ENCODE data around the gene MAEA. TPM values are rescaled to one million over a fixed set of nuclear protein-coding genes. Genes with fewer than 3 reads are reported as not detected.
A peak's percentile ranks its signal among the peaks of the same experiment; 100 is the strongest.

MAEA gene
- total and polyA plus RNA-seq, 9 of the 15 experiments (the other 6 are each of a cell fraction or from before 2014, with no cell fraction given), result 2.1 to 86.5 (median 45.0) TPM

DNA sequence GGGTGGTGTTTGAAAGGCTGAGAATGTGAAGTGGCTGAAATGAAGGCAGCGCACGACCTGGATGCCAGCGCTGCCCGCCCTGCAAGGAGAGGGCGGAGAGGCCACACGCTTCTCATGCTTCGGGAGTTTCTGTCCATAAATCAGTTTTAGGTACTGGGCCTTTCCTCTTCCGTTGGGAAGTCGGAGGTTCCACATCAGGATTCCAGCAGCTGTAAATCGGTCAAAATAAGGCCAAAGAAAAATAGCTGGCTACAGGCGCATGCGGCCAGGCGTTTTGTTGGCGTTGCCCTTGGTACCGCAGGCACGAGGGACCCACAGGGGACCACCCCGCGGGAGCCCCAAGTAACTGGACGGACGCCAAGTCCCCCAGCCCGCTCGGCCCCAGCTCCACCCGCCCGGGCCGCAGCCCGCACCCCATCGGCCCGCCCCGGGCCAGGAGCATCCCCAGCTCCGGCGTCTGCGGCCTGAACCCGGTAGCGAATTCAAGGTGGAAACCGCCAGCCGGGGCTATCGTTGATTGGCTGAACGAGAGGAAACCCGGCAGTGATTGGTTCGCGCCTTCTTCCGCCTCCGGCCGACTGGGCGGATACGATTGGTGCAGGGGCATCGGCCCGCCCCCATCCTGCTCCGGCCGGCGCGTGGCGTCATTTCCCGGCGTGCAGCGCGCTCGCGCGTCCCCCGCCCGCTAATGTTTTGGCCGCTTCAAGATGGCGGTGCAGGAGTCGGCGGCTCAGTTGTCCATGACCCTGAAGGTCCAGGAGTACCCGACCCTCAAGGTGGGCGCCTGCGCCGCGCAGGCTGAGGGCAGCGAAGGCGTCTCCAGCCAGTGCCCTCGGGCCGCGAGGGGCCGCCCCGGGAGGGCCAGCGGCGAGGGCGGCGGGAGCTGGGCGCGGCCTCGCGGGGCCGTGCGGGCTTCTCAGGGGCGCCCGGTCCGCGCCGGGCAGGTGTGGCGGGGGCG is at the start of gene MAEA (continued):
- TF ChIP-seq, protein P1, sequence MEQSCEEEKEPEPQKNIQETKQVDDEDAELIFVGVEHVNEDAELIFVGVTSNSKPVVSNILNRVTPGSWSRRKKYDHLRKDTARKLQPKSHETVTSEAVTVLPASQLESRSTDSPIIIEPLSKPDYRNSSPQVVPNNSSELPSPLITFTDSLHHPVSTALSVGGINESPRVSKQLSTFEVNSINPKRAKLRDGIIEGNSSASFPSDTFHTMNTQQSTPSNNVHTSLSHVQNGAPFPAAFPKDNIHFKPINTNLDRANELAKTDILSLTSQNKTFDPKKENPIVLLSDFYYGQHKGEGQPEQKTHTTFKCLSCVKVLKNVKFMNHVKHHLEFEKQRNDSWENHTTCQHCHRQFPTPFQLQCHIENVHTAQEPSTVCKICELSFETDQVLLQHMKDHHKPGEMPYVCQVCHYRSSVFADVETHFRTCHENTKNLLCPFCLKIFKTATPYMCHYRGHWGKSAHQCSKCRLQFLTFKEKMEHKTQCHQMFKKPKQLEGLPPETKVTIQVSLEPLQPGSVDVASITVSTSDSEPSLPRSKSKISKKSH (CRISPR knock-in tag; IDR thresholded peaks at IDR 0.05), result no peak
- peak in 1 of 2 experiments; percentile 91; a peak in 2 of 4 replicates for TF ChIP-seq HDAC1 (IDR thresholded peaks at IDR 0.05)
- TF ChIP-seq TBL1XR1 (IDR thresholded peaks at IDR 0.05; ENCODE audit: low read length in 2 of 2), result 0 out of 4 replicates have a peak, but pooled peaks of 1 of the 2 experiments have one; percentile 13
- peak; percentile 45; the same call in 1 of the 2 replicates for TF ChIP-seq EGR1 (conservative IDR thresholded peaks at IDR 0.05)
- peak; percentile 71; the same call in 1 of the 2 replicates for TF ChIP-seq MTA3 (IDR thresholded peaks at IDR 0.05; ENCODE audit: borderline replicate concordance)
- TF ChIP-seq ESRRA (IDR thresholded peaks at IDR 0.05; ENCODE audit: borderline replicate concordance, low read depth), result peak; percentile 66
- peak; percentile 77 for TF ChIP-seq KDM5B (IDR thresholded peaks at IDR 0.05; ENCODE audit: insufficient replicate concordance, low read depth, low read length)
- TF ChIP-seq BHLHE40 (IDR thresholded peaks at IDR 0.05; ENCODE audit: low read length), result no peak
- TF ChIP-seq SP2 (IDR thresholded peaks at IDR 0.05; ENCODE audit: extremely low read depth, low read depth, low read length, poor library complexity, severe bottlenecking), result peak; percentile 75
- TF ChIP-seq CHD4 (IDR thresholded peaks at IDR 0.05; ENCODE audit: insufficient read depth, insufficient replicate concordance, low read depth, low read length, poor library complexity, severe bottlenecking), result no peak
- peak; percentile 94 for TF ChIP-seq RBBP5 (IDR thresholded peaks at IDR 0.05; ENCODE audit: borderline replicate concordance, insufficient read depth, low read length, poor library complexity, severe bottlenecking)
- TF ChIP-seq, protein P2, sequence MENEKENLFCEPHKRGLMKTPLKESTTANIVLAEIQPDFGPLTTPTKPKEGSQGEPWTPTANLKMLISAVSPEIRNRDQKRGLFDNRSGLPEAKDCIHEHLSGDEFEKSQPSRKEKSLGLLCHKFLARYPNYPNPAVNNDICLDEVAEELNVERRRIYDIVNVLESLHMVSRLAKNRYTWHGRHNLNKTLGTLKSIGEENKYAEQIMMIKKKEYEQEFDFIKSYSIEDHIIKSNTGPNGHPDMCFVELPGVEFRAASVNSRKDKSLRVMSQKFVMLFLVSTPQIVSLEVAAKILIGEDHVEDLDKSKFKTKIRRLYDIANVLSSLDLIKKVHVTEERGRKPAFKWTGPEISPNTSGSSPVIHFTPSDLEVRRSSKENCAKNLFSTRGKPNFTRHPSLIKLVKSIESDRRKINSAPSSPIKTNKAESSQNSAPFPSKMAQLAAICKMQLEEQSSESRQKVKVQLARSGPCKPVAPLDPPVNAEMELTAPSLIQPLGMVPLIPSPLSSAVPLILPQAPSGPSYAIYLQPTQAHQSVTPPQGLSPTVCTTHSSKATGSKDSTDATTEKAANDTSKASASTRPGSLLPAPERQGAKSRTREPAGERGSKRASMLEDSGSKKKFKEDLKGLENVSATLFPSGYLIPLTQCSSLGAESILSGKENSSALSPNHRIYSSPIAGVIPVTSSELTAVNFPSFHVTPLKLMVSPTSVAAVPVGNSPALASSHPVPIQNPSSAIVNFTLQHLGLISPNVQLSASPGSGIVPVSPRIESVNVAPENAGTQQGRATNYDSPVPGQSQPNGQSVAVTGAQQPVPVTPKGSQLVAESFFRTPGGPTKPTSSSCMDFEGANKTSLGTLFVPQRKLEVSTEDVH (IDR thresholded peaks at IDR 0.05; ENCODE audit: low read depth, partially characterized antibody), result peak; percentile 77
- TF ChIP-seq ELF1 (tag; IDR thresholded peaks at IDR 0.05), result peak; percentile 97
- peak; percentile 83 for TF ChIP-seq SP1 (CRISPR knock-in tag; IDR thresholded peaks at IDR 0.05)
- TF ChIP-seq POLR2A (conservative IDR thresholded peaks at IDR 0.05), result peak; percentile 94
- peak; percentile 60; the same call in 1 of the 2 replicates for TF ChIP-seq ZNF263 (CRISPR knock-in tag; IDR thresholded peaks at IDR 0.05; ENCODE audit: borderline replicate concordance)
- TF ChIP-seq MYNN (IDR thresholded peaks at IDR 0.05), result 0 out of 2 replicates have a peak, but pooled peaks have one; percentile 18
- no peak for TF ChIP-seq MYNN (CRISPR knock-in tag; IDR thresholded peaks at IDR 0.05)
- no peak for TF ChIP-seq HDAC3 (IDR thresholded peaks at IDR 0.05; ENCODE audit: borderline replicate concordance, partially characterized antibody)
- TF ChIP-seq ELF4 (CRISPR knock-in tag; IDR thresholded peaks at IDR 0.05), result peak; percentile 33; the same call in 1 of the 2 replicates
- TF ChIP-seq, protein P3, sequence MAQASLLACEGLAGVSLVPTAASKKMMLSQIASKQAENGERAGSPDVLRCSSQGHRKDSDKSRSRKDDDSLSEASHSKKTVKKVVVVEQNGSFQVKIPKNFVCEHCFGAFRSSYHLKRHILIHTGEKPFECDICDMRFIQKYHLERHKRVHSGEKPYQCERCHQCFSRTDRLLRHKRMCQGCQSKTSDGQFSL (CRISPR knock-in tag; IDR thresholded peaks at IDR 0.05), result peak; percentile 17; the same call in 1 of the 2 replicates
- TF ChIP-seq, protein P3 (tag; IDR thresholded peaks at IDR 0.05), result peak in 1 of 2 experiments; percentile 17; a peak in 1 of 4 replicates
